A673 (cell line): ENCODE data around the gene MN1.

ENCODE experiments used
- CTCF ChIP-seq: fragments of 300-800, 200-600 bp; sonication (generic); conservative IDR thresholded peaks from 2 replicates; pipeline ENCODE4 v1.5.1; 2017; ENCODE audit warnings: low read depth, mild to moderate bottlenecking, antibody characterized with exemption, low read length, moderate library complexity, mixed read lengths
- EZH2 ChIP-seq: fragments of 200-600 bp; sonication (generic); IDR thresholded peaks from 2 replicates; pipeline ENCODE4 v1.6.1; 2017; ENCODE audit warnings: borderline replicate concordance, low read depth, mild to moderate bottlenecking, mixed read lengths, antibody characterized with exemption, low read length; ENCODE audit not compliant: poor library complexity, severe bottlenecking

DNA sequence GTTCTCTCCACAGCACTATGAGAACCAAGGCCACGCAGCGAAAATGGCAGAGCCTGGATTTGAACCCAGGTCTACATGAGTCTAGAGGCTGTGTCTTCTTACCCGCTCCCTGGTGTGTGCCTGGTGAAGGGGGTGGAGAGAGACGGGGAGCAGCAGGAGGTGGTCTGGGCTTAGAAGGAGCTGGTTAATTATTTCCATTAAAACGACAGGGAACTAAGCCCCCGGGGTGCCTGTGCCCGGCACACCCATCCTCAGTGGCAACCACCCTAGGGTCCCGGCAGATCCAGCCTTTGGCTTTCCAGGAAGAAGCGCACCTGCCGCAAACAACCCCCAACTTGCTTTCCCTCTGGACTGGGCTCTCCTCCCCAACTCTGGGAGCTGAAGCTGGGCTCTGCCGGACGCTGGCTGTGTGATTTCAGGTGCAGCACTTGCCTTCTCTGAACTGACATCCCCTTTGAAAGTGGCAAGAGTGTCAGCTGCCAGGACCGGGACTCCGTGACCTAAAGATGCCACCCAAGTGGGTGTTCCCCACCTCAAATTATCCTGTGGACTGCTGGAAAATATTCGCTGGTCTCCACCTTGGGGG lies 35.8 kb downstream of the MN1 start:
- TF ChIP-seq CTCF: no peak
- TF ChIP-seq EZH2: no peak
